Activated T-helper 17 cell treated with anti-CD3 and anti-CD28 coated beads, Interleukin-2, amount 50 U/mL, for 72 hours (primary cell): ENCODE results near the gene RPLP2. TPM values are rescaled to one million over a fixed set of nuclear protein-coding genes. Genes with fewer than 3 reads are reported as not detected.

Source experiments
- ATAC-seq: fragments of 150-1000 bp; cut with Tn5 transposase; replicated peaks from 2 replicates; pipeline ENCODE4 v1.10.0; 2021; ENCODE audit warnings: mild to moderate bottlenecking, moderate library complexity
- H3K27ac Mint-ChIP-seq: one replicate; pipeline ENCODE4 v1.8.0; 2022; ENCODE audit warnings: mixed read lengths
- H3K27me3 Mint-ChIP-seq: one replicate; pipeline ENCODE4 v1.8.0; 2022; ENCODE audit warnings: mixed read lengths
- H3K36me3 Mint-ChIP-seq: one replicate; pipeline ENCODE4 v1.8.0; 2022; ENCODE audit warnings: low read depth, mild to moderate bottlenecking, mixed read lengths
- H3K4me1 Mint-ChIP-seq: one replicate; pipeline ENCODE4 v1.8.0; 2022; ENCODE audit warnings: mixed read lengths
- H3K4me3 Mint-ChIP-seq: one replicate; pipeline ENCODE4 v1.8.0; 2022; ENCODE audit warnings: mild to moderate bottlenecking, mixed read lengths
- H3K9me3 Mint-ChIP-seq: one replicate; pipeline ENCODE4 v1.8.0; 2022; ENCODE audit warnings: mixed read lengths
- total RNA-seq, 2 donors: library from RNA; stranded (reverse); gene quantifications; one replicate each; pipeline ENCODE4 v1.2.3, GENCODE V29; 2022

Gene RPLP2
- total RNA-seq, 2 donors from 2014 or later = 2,744 to 3,086 TPM

DNA sequence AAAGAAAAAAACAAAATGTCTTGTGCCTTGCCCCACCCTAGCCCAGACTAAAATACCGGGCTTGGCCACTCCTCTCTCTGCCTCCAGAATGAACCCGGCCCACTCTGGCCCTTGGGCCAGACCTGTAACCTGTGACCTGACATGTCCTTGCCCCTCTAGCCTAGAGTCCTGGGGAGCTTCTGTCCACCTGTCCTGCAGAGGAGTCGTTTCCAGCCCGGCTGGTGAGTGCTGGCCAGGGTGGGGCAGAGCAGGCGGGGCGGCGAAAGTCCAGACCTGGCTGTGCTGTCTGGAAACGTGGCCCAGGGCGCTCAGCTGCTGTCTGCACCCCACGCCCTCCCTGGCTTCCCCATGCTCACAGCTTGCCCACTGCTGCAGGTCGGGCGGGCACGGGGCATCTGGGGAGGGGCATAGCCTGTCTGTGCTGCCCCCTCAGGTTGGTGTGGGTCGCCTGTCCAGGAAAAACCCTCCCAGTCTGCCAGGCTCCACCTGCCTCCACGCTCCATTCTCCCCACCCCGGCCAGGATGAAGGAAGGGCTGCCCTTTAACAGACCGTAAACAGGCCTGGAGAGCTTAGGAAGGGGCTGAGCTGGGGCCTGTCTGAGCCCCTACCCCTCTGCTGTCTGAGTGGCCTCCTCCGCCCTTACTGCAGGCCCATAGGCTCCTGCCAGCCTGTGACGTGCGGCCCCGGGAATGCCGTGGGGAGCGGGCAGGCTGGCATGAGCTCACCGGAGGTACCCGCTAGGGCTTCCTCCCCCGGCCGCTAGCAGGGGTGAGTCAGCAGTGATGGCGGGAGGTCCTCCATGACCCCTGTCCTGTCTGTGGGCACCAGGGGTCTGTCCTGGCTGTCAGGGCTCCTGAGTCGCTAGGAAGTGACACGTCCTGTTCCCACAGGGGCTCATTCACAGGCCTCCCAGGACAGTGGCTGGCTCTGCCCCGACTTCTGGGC is 24.9 kb downstream of the RPLP2 start:
- no peak for ATAC-seq
- H3K36me3 Mint-ChIP-seq = peaks cover 4% of the 10 kb centered on the region
- peaks cover 5% of the 10 kb centered on the region for H3K4me1 Mint-ChIP-seq
- no peaks in the 10 kb centered on the region for H3K9me3 Mint-ChIP-seq
- H3K4me3 Mint-ChIP-seq = peak overlapping the region; percentile 78
- no peak overlapping the region for H3K27ac Mint-ChIP-seq
- peaks cover 3% of the 10 kb centered on the region for H3K27me3 Mint-ChIP-seq

DNA sequence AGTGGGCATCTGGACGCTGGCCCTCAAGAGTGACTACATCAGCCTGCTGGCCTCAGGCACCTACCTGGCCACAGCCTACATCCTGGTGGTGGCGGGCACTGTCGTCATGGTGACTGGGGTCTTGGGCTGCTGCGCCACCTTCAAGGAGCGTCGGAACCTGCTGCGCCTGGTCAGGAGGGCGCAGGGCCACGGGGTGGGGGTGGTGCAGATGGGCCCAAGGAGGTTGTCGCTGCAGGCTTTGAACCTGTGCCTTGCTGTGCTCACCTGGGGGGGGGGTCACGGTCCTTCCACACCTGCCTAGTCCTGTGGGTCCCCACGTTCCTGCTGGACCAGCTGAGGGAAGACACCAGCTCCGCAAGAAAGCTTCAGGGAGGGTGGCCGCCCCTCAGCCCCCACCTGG is 26.5 kb downstream of the RPLP2 start:
- no peak overlapping the region for H3K27ac Mint-ChIP-seq
- no peak overlapping the region for H3K4me3 Mint-ChIP-seq
- H3K27me3 Mint-ChIP-seq = peaks cover 3% of the 10 kb centered on the region
- no peaks in the 10 kb centered on the region for H3K9me3 Mint-ChIP-seq
- peaks cover 18% of the 10 kb centered on the region for H3K36me3 Mint-ChIP-seq
- peaks cover 11% of the 10 kb centered on the region for H3K4me1 Mint-ChIP-seq
- no peak for ATAC-seq

DNA sequence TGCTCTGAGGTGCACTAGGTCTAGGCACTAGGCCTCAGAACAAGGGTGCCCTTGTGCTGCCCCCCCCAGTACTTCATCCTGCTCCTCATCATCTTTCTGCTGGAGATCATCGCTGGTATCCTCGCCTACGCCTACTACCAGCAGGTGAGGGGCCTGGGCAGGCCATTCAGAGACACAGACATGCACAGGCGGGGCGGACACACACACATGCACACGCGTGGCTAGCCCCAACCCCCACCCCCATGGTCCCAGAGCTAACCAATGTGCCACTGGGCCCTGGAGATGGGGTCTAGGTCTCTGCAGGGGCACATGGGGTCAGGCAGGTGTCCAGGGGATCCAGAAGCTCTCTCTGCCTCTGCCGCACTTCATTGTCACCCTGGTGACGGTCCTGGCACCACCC is 26.9 kb downstream of the RPLP2 start:
- no peaks in the 10 kb centered on the region for H3K9me3 Mint-ChIP-seq
- ATAC-seq = no peak
- H3K27ac Mint-ChIP-seq = no peak overlapping the region
- no peaks in the 10 kb centered on the region for H3K27me3 Mint-ChIP-seq
- H3K36me3 Mint-ChIP-seq = peaks cover 18% of the 10 kb centered on the region
- H3K4me1 Mint-ChIP-seq = peaks cover 11% of the 10 kb centered on the region
- no peak overlapping the region for H3K4me3 Mint-ChIP-seq

DNA sequence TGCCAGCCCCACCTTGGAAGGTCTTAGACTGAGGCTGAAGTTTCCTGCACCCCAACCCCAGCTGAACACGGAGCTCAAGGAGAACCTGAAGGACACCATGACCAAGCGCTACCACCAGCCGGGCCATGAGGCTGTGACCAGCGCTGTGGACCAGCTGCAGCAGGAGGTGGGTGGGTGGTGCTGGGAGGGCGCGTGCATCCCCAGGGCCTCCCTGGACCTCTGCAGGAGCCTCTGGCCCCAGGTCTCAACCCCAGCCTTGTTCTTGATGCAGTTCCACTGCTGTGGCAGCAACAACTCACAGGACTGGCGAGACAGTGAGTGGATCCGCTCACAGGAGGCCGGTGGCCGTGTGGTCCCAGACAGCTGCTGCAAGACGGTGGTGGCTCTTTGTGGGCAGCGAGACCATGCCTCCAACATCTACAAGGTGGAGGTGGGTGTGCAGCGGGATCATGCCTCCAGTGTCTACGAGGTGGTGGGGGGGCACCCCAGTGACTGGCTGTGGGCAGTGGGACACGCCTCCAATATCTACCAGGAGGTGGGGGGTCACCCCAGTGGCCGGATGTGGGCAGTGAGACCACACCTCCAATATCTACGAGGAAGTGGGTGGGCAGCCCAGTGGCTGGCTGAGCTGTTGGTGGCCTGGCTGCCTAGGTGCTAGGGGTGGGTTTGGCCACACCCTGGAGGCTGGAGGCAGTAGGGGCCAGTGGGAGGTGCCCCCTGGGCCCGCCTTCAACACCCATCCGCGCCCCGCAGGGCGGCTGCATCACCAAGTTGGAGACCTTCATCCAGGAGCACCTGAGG is 27.6 kb downstream of the RPLP2 start:
- ATAC-seq = no peak
- no peaks in the 10 kb centered on the region for H3K9me3 Mint-ChIP-seq
- H3K4me3 Mint-ChIP-seq = no peak overlapping the region
- H3K27me3 Mint-ChIP-seq = no peaks in the 10 kb centered on the region
- no peak overlapping the region for H3K27ac Mint-ChIP-seq
- peaks cover 11% of the 10 kb centered on the region for H3K4me1 Mint-ChIP-seq
- H3K36me3 Mint-ChIP-seq = peaks cover 18% of the 10 kb centered on the region

DNA sequence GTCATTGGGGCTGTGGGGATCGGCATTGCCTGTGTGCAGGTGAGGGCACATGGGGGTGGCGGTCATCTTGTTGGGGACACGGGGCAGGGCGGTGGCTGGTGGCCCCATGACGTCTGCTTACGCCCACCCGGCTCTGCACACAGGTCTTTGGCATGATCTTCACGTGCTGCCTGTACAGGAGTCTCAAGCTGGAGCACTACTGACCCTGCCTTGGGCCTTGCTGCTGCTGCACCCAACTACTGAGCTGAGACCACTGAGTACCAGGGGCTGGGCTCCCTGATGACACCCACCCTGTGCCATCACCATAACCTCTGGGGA is 28.2 kb downstream of the RPLP2 start:
- no peak overlapping the region for H3K27ac Mint-ChIP-seq
- no peaks in the 10 kb centered on the region for H3K27me3 Mint-ChIP-seq
- H3K4me3 Mint-ChIP-seq = no peak overlapping the region
- H3K36me3 Mint-ChIP-seq = peaks cover 18% of the 10 kb centered on the region
- no peak for ATAC-seq
- peaks cover 11% of the 10 kb centered on the region for H3K4me1 Mint-ChIP-seq
- H3K9me3 Mint-ChIP-seq = no peaks in the 10 kb centered on the region

DNA sequence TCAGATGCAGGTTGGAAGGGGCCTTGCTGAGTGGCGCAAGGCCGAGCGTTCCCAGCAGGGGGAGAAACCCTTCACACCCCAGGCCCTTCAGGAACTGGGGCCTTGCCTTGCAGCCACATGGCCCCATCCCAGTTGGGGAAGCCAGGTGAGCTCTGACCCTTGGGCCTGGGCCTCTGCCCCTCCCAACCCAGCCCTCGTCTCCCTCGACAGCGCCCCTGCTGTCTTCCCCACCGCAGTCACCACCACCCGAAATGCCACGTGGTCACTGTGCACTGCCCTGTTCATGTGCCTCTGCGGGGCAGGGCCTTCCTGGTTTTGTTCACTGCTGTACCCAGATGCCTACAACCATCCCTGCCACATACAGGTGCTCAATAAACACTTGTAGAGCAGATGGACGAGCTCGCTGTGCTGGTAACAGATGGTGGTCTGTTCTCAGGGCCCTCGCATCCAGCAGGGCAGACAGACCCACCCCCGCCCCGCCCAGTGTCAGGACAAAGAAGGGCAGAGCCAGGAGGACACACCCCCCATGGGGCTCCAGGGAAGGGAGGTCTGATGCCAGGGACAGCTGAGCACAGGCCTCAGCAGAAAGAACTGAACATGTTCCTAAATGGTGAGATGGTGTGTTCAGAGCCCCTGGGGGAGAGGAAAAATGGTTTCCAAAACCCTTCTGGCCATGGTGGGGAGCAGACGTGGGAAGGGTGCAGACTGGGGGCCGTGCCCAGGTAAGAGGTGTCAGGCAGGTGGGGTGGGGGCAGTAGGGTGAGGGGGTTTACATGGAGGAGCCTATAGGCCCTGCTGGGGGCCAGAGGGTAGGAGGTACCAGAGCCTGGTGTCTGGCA is 28.9 kb downstream of the RPLP2 start:
- Mint-ChIP-seq H3K27ac (no peak overlapping the region), H3K4me1 (peaks cover 11% of the 10 kb centered on the region), H3K36me3 (peaks cover 18% of the 10 kb centered on the region), H3K9me3 (no peaks in the 10 kb centered on the region), H3K27me3 (no peaks in the 10 kb centered on the region), H3K4me3 (no peak overlapping the region)
- ATAC-seq = no peak

DNA sequence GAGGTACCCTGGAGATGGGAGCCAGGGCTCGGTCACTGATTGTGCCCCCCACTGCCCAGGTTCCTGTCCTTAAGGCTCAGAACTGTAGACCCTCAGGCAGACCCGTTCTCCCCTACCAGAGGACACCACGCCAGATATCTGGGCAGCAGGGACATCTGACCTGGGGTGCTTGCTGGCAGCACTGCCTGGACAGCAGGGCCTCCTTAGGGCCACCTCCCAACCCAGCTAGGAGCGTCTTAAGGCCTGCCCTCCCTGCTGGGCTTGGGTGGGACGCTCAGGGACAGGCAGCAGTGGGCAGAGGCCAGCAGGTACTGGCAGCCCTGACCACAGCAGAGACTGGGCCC is 29.5 kb downstream of the RPLP2 start:
- Mint-ChIP-seq H3K36me3 (peaks cover 18% of the 10 kb centered on the region), H3K4me1 (peaks cover 7% of the 10 kb centered on the region), H3K27me3 (no peaks in the 10 kb centered on the region), H3K9me3 (no peaks in the 10 kb centered on the region), H3K4me3 (no peak overlapping the region), H3K27ac (no peak overlapping the region)
- no peak for ATAC-seq

DNA sequence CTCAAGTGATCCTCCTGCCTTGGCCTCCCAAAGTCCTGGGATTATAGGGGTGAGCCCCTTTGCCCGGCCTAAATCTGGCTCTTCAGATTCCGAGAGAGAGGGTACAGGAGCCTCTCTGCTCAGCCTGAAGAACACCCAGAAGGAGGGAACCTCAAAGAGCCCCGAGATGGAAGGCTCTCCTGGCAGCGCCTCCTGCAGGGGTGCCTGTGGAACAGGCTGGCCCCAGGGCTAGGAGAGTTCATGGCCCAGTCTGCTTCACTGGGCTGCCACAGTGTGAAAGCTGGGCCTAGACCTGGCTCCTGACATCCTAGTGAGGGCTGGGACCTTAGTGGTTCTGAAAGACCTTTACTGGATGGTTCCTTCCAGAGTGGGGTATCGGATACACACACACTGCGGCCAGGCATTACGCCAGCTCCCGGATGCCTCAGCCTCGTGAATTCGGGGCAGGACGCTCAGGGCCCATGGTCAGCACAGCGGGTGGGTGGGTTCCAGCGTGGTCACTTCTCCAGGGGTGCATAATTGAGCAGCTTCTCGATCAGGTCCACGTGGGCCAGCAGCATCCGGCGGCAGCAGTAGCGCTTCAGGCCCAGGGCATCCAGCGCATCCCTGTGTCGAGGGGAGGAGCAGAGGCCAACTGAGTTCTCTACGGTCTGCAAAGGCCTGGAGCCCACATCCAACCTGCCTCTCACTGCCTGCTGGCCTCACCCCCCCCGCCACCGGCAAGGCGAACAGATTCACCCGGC is 30.3 kb downstream of the RPLP2 start:
- Mint-ChIP-seq H3K27ac (peak overlapping the region; percentile 68), H3K27me3 (no peaks in the 10 kb centered on the region), H3K4me1 (peaks cover 7% of the 10 kb centered on the region), H3K9me3 (no peaks in the 10 kb centered on the region), H3K4me3 (peak overlapping the region; percentile 73), H3K36me3 (peaks cover 18% of the 10 kb centered on the region)
- no peak for ATAC-seq

DNA sequence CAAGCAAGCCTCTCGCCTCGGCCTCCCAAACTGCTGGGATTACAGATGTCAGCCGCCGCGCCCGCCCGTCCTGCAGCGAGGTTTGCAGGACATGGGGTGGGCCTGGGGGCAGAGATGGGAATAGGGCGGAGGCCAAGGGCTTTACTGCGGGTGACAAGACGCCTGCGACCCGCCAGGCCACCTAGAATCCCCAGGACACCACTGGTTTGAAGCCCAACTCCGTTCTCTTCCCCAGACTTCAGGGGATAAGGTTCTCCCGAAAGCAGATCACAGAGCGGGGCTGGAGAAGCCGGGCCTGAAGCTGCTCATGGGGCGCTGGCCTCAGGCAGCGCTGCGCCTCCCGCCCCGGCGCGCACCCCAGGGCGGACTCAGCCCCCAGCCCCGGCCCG is 32.2 kb downstream of the RPLP2 start:
- Mint-ChIP-seq H3K27ac (peak overlapping the region; percentile 82), H3K27me3 (no peaks in the 10 kb centered on the region), H3K4me1 (peaks cover 7% of the 10 kb centered on the region), H3K9me3 (no peaks in the 10 kb centered on the region), H3K36me3 (peaks cover 18% of the 10 kb centered on the region), H3K4me3 (peak overlapping the region; percentile 73)
- ATAC-seq = peak; percentile 56

DNA sequence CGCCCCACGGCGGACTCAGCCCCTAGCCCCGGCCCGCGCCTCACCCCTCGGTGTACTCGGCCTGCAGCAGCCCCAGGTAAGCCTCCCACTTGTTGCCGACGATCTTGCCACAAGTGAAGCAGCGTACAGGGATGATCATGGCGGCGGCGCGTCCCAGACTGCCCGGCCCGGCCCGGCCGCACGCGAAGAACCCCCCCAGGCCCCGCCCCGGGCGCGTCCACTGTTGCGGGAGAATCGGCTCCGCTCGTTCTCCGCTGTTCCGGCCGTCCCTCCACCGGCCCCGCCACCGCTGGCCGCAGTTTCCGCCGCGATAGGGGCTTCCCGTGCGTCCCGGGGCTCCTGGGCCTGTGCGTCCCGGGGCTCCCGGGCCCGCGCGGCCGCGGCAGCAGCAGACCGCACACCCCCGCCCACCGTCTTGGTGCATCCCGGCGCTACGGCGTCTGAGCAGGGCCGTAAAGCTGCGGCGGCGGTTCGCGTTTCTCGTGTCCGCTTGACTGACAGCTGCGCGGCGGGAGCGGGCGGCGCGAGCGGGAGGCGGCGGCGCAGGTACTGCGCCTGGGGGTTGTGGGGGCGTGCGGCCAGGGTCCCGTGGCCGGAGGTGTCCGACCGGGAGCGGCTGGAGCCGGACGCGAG is 32.7 kb downstream of the RPLP2 start, which contains the start of the genes POLR2L and TSPAN4:
POLR2L (minus strand) TSS at position 160 of the 633 bp plus-strand sequence; CDS start at position 139, 21 bp downstream.
TSPAN4 (plus strand) TSS at position 483 of the 633 bp plus-strand sequence. CDS start 7,453 bp downstream, outside the sequence.
- Mint-ChIP-seq H3K4me3 (peak within 1 kb of the TSS; percentile 73), H3K27ac (peak within 1 kb of the TSS; percentile 82), H3K36me3 (peaks cover 18% of the 10 kb centered on the region), H3K4me1 (peaks cover 7% of the 10 kb centered on the region), H3K9me3 (no peaks in the 10 kb centered on the region), H3K27me3 (no peaks in the 10 kb centered on the region)
- ATAC-seq = peak; percentile 86

DNA sequence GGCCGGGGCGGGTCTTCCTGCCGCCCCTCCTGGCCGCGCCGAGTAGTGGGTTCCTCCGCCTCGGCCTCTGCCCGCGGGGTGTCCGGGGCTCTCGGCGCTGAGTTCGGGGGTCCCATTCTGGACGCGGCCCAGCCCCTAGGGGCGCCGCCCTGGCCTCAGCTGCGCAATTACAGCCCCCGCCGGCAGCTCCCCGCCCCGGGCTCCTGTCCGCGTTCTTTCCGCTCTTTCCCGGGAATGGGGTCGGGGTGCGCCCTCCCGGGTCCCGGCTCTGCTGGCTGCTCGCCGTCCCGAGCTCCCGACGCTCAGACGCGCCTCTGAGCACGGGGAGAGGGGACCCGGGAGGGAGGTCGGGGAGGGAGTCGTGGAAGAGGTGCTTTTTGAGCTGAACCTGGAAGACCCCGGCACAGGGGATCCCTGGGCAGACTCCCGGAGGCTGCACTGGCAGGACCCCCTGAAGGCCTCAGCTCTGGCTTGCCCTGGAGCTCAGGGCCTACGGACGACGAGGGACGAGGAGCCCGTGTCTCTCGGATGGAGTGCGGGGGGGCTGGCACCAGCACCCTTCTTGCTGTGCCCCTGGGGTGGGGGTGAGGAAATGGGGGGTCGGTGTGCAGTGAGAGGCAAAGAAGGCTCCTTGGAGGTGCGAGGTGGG is 33.4 kb downstream of the RPLP2 start:
- no peaks in the 10 kb centered on the region for H3K9me3 Mint-ChIP-seq
- H3K27me3 Mint-ChIP-seq = no peaks in the 10 kb centered on the region
- peaks cover 7% of the 10 kb centered on the region for H3K4me1 Mint-ChIP-seq
- H3K4me3 Mint-ChIP-seq = peak overlapping the region; percentile 73
- no peak overlapping the region for H3K27ac Mint-ChIP-seq
- no peak for ATAC-seq
- H3K36me3 Mint-ChIP-seq = peaks cover 18% of the 10 kb centered on the region

DNA sequence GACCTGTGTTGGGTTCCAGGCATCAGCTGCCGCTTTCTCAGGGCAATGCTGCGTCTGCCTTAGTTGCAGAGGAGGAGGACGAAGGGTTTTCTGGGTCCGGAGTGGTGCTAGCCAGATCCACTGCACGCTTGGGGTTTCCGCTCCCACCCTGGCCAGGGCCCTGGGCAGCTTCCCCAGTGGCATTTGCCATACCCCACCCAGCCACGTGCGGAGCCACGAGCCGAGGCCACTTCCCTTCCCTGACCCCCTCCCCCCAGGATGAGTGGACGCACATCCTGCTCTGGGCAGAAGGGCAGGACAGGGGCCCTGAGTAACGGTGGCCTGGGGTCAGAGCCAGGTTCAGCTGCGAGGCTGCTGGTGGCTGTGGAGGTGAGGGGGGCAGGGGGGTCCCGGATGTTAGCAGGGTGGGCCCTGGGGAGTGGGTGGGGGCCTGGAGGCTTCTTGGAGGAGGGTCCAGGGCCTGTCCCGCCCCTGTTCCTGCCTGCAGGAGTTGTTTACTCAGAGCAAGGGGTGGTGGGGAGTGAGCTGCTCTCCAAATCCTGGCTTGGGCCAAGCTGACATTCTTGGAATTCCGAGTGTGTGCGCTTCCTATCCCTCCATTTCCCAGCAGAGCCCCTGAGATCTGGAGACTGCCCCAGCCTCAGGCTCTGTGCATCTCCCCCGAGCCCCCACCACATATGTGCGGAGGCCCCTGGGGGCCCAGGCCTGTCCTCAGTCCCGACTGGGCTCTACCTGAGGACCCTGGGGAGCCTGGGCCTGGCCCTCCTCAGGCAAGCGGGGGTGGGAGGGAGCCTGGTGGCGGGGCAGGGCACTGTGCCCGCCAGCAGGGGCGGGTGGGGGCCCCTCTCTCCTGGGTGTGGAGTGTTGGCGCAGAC is 34.3 kb downstream of the RPLP2 start:
- Mint-ChIP-seq H3K27ac (no peak overlapping the region), H3K4me1 (peaks cover 7% of the 10 kb centered on the region), H3K4me3 (peak overlapping the region; percentile 58), H3K9me3 (no peaks in the 10 kb centered on the region), H3K36me3 (peaks cover 18% of the 10 kb centered on the region), H3K27me3 (no peaks in the 10 kb centered on the region)
- ATAC-seq = no peak
